ENCODE measurements around the gene ACTN4.

GRCh38 chr19:38744298-38744681 is 96.8 kb downstream of the ACTN4 start, which contains the start of gene CAPN12:
- no peak for TF ChIP-seq CTCF (IDR thresholded peaks at IDR 0.05)
- TF ChIP-seq EZH2 (IDR thresholded peaks at IDR 0.05; ENCODE audit: borderline replicate concordance, insufficient read depth, low read depth, low read length, poor library complexity, severe bottlenecking): no peak

Measured in B cell (primary cell).